B cell (primary cell): ENCODE results near the gene CNGB1. TPM values are rescaled to one million over a fixed set of nuclear protein-coding genes. Genes with fewer than 3 reads are reported as not detected.

Experiments used
- ATAC-seq: fragments of 200-7000 bp; cut with Tn5 transposase; one replicate; pipeline ENCODE4 v1.10.0; 2021; ENCODE audit warnings: low read depth, mild to moderate bottlenecking, moderate number of reproducible peaks, moderate library complexity
- CTCF ChIA-PET: fragments of 350-600 bp; sonication (Branson Sonifier 250); formaldehyde crosslinking; loops from one replicate; lab custom pipeline; 2021; ENCODE audit warnings: antibody characterized with exemption, inconsistent platforms; lab: Charles Lee
- POLR2A ChIA-PET: fragments of 350-600 bp; sonication (Branson Sonifier 250); formaldehyde crosslinking; loops from one replicate; lab custom pipeline; 2021; ENCODE audit warnings: antibody characterized with exemption; lab: Charles Lee
- DNase-seq: peaks from one replicate; pipeline ENCODE4 v3.0.0; 2013
- H2AFZ ChIP-seq: 2 replicates; pipeline ENCODE4 v1.6.1; 2012; ENCODE audit warnings: mild to moderate bottlenecking, low read depth, low read length; ENCODE audit not compliant: insufficient read depth, poor library complexity, severe bottlenecking
- H3K27ac ChIP-seq, 2 donors: 1 replicate in 1 of 2; 2 replicates in 1 of 2; pipeline ENCODE4 v1.5.1; 2012 to 2013; ENCODE audit warnings: low read length in 2 of 2, mild to moderate bottlenecking in 2 of 2, moderate library complexity in 1 of 2
- H3K27me3 ChIP-seq, 4 experiments: fragments of 200-600 bp in 1 of 4; sonication (generic) in 1 of 4; replicated peaks in 1 of 4; 1 replicate in 2 of 4; 2 replicates in 2 of 4; pipeline versions ENCODE4 v1.6.1 to v1.7.0; 2013 to 2016; ENCODE audit warnings: low read length in 3 of 4, mild to moderate bottlenecking in 2 of 4, mixed read lengths in 1 of 4, moderate library complexity in 1 of 4; ENCODE audit not compliant: insufficient read depth in 4 of 4, control insufficient read depth in 3 of 4; ENCODE audit errors: control extremely low read depth in 1 of 4
- H3K36me3 ChIP-seq, 2 experiments: replicated peaks in 1 of 2; 1 replicate in 1 of 2; 2 replicates in 1 of 2; pipeline versions ENCODE4 v1.6.1 to v1.7.1; 2013; ENCODE audit warnings: low read length in 1 of 2; ENCODE audit not compliant: insufficient read depth in 2 of 2, control insufficient read depth in 1 of 2; ENCODE audit errors: control extremely low read depth in 1 of 2, extremely low read depth in 1 of 2
- H3K4me1 ChIP-seq, 2 donors: fragments of 200-600 bp in 1 of 2; sonication (generic) in 1 of 2; 1 replicate in 1 of 2; 2 replicates in 1 of 2; pipeline versions ENCODE4 v1.5.1 to v1.6.1; 2013 to 2017; ENCODE audit warnings: low read length in 2 of 2; ENCODE audit not compliant: control insufficient read depth in 2 of 2, insufficient read depth in 2 of 2
- H3K4me2 ChIP-seq: replicated peaks from 2 replicates; pipeline ENCODE3; 2012; ENCODE audit warnings: mild to moderate bottlenecking, low read depth, low read length; ENCODE audit not compliant: poor library complexity, severe bottlenecking
- H3K4me3 ChIP-seq, 5 experiments: fragments of 200-600 bp in 1 of 5; sonication (generic) in 1 of 5; 1 replicate in 3 of 5; 2 replicates in 2 of 5; pipeline versions ENCODE4 v1.5.1 to v1.7.0; 2011 to 2016; ENCODE audit warnings: low read length in 4 of 5, mild to moderate bottlenecking in 4 of 5, low read depth in 2 of 5, control low read depth in 1 of 5, moderate library complexity in 1 of 5; ENCODE audit not compliant: insufficient read depth in 1 of 5; ENCODE audit errors: control extremely low read depth in 1 of 5, extremely low read depth in 1 of 5
- H3K79me2 ChIP-seq: fragments of 200-600 bp; sonication (generic); one replicate; pipeline ENCODE4 v1.6.0; 2016; ENCODE audit warnings: low read length; ENCODE audit not compliant: control insufficient read depth, insufficient read depth
- H3K9ac ChIP-seq: fragments of 200-600 bp; sonication (generic); 2 replicates; pipeline ENCODE4 v1.6.1; 2017; ENCODE audit warnings: mild to moderate bottlenecking, low read length, moderate library complexity
- H3K9me3 ChIP-seq, 3 donors: one replicate each; pipeline versions ENCODE4 v1.6.1 to v1.7.1; 2013; ENCODE audit warnings: low read length in 2 of 3; ENCODE audit not compliant: control insufficient read depth in 2 of 3, insufficient read depth in 1 of 3; ENCODE audit errors: control extremely low read depth in 1 of 3
- H4K20me1 ChIP-seq: 2 replicates; pipeline ENCODE4 v1.6.0; 2012; ENCODE audit warnings: mild to moderate bottlenecking, low read length; ENCODE audit not compliant: insufficient read depth, control insufficient read depth, poor library complexity, severe bottlenecking
- H3K27ac Mint-ChIP-seq: one replicate; pipeline ENCODE4 v1.8.0; 2021; ENCODE audit warnings: mixed read lengths
- H3K27me3 Mint-ChIP-seq: one replicate; pipeline ENCODE4 v1.8.0; 2021; ENCODE audit warnings: mixed read lengths
- H3K4me1 Mint-ChIP-seq: one replicate; pipeline ENCODE4 v1.8.0; 2021; ENCODE audit warnings: mixed read lengths
- H3K4me3 Mint-ChIP-seq: one replicate; pipeline ENCODE4 v1.8.0; 2021; ENCODE audit warnings: mixed read lengths
- H3K9me3 Mint-ChIP-seq: one replicate; pipeline ENCODE4 v1.8.0; 2022; ENCODE audit warnings: mixed read lengths; ENCODE audit not compliant: insufficient read depth
- CTCF ChIP-seq: fragments of 200-600 bp; IDR thresholded peaks from one replicate; pipeline ENCODE4 v1.8.0; 2022; ENCODE audit warnings: antibody characterized with exemption, mild to moderate bottlenecking
- EZH2 ChIP-seq: IDR thresholded peaks from 2 replicates; pipeline ENCODE4 v1.6.1; 2012; ENCODE audit warnings: borderline replicate concordance, low read depth, mild to moderate bottlenecking, moderate library complexity, low read length; ENCODE audit not compliant: insufficient read depth, poor library complexity, severe bottlenecking
- WGBS: methylation state at CpG from one replicate; pipeline ENCODE4 v1.1.5; 2013; ENCODE audit warnings: missing lambda C conversion rate; ENCODE audit not compliant: insufficient coverage; 5-methylcytosine and 5-hydroxymethylcytosine counted together
- intact Hi-C: fragments of 100-400 bp; cut with micrococcal nuclease; formaldehyde crosslinking; loops from one replicate; pipeline ENCODE4 v1.10.0; 2022
- polyA plus RNA-seq: library from polyadenylated mRNA; depleted of rRNA; stranded (reverse); fragments of >200 nt; gene quantifications from 2 replicates; pipeline ENCODE4 v1.2.3, GENCODE V29; 2012
- total RNA-seq, 2 donors: library from RNA; stranded (reverse); fragments of 120-200 nt in 1 of 2; gene quantifications; 1 replicate in 1 of 2; 2 replicates in 1 of 2; pipeline versions ENCODE4 v1.2.3 to v1.2.4, GENCODE V29; 2013 to 2022

CNGB1 gene
- total and polyA plus RNA-seq, 2 donors (not counting 1 experiment from before 2014, with no cell fraction given), result not detected

- H4K20me1 ChIP-seq, result no peaks in the 10 kb centered on the region
- 92% methylated on average over 5 of the region's 13 CpGs for whole genome bisulfite sequencing
- ChIA-PET POLR2A (no interaction called here), CTCF (no interaction called here)
- Mint-ChIP-seq H3K9me3 (no peaks in the 10 kb centered on the region), H3K4me1 (no peaks in the 10 kb centered on the region), H3K27ac (no peak overlapping the region), H3K4me3 (no peak overlapping the region), H3K27me3 (peaks cover 7% of the 10 kb centered on the region)
- no peak overlapping the region for H3K4me3 ChIP-seq
- peaks cover 0 to 8% (median 0%) of the 10 kb centered on the region in 4 experiments for H3K27me3 ChIP-seq
- no peak overlapping the region for H2AFZ ChIP-seq
- no peak for ATAC-seq
- H3K4me1 ChIP-seq, result no peaks in the 10 kb centered on the region
- H3K27ac ChIP-seq, result no peak overlapping the region
- intact Hi-C loops, result no loop called here
- no peak for DNase-seq
- no peak overlapping the region for H3K9ac ChIP-seq
- H3K9me3 ChIP-seq, result no peaks in the 10 kb centered on the region
- TF ChIP-seq CTCF (no peak), EZH2 (no peak)
- no peaks in the 10 kb centered on the region for H3K79me2 ChIP-seq
- no peaks in the 10 kb centered on the region for H3K36me3 ChIP-seq
- H3K4me2 ChIP-seq, result no peak overlapping the region
Measured at GRCh38 chr16:57868913-57869520, 101.9 kb downstream of the CNGB1 start.

DNA sequence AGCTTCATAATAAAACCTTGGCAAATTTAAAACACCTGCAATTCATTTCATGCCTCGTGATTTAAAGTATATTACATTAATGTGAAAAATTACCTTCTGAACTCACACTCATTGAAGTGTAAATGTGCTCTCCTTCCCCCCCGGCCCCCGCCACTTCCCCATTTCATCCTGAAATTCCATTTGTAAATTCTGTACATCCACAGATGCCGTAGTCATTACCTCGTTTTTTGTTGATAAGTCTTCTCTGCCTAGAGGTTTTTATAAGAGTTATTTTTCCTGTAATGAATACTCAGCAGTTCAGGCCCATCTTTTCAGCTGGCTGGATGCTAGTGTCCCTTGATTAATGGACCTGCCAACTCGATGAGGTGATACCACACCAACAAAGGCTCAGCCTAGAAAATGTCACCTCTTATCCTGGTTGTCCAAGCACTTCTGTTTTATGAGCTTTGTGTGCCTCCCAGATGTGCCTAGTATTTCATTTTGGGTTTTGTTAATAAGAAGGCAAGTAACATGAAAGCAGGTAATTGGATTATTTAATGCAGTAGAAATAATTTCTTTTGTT is 103.8 kb downstream of the CNGB1 start:
- Mint-ChIP-seq H3K27me3 (peaks cover 12% of the 10 kb centered on the region), H3K4me1 (no peaks in the 10 kb centered on the region), H3K9me3 (no peaks in the 10 kb centered on the region), H3K27ac (no peak overlapping the region), H3K4me3 (no peak overlapping the region)
- H2AFZ ChIP-seq, result no peak overlapping the region
- peaks cover 0 to 7% (median 1%) of the 10 kb centered on the region in 4 experiments for H3K27me3 ChIP-seq
- CTCF ChIA-PET, result no interaction called here
- H3K9ac ChIP-seq, result no peak overlapping the region
- H3K27ac ChIP-seq, result no peak overlapping the region
- H3K4me3 ChIP-seq, result no peak overlapping the region
- H3K79me2 ChIP-seq, result no peaks in the 10 kb centered on the region
- intact Hi-C loops, result no loop called here
- H3K36me3 ChIP-seq, result no peaks in the 10 kb centered on the region
- ATAC-seq (no peak), DNase-seq (no peak)
- no CpG with 5 or more reads among the region's 6 CpGs for WGBS
- POLR2A ChIA-PET, result no interaction called here
- H3K4me2 ChIP-seq, result no peak overlapping the region
- no peaks in the 10 kb centered on the region for H4K20me1 ChIP-seq
- no peaks in the 10 kb centered on the region for H3K9me3 ChIP-seq
- TF ChIP-seq CTCF, result no peak
- no peak for TF ChIP-seq EZH2
- no peaks in the 10 kb centered on the region for H3K4me1 ChIP-seq
